ENCODE measurements around the gene SPAG7.

Gene SPAG7

GRCh38 chr17:4940555-4941318, 26.9 kb downstream of the SPAG7 start:
- peak overlapping the region; percentile 93 for H3K9ac ChIP-seq (ENCODE audit: low read length)
- no peaks in the 10 kb centered on the region for H3K9me3 ChIP-seq (ENCODE audit: control insufficient read depth, low read depth, low read length)
- peaks cover 15% of the 10 kb centered on the region for H3K4me1 ChIP-seq (ENCODE audit: control insufficient read depth, low read depth, low read length)
- H3K4me3 ChIP-seq (ENCODE audit: low read length) = peak overlapping the region; percentile 63
- H3K27ac ChIP-seq (ENCODE audit: low read length) = peak overlapping the region; percentile 38
- no peaks in the 10 kb centered on the region for H3K27me3 ChIP-seq (ENCODE audit: control insufficient read depth, insufficient read depth, low read length)
- peaks cover 42% of the 10 kb centered on the region for H3K36me3 ChIP-seq (ENCODE audit: control insufficient read depth, low read depth, low read length)

GRCh38 chr17:4939796-4940554, 27.6 kb downstream of the SPAG7 start, which contains the start of the genes RNF167 and SLC25A11:
TSS of gene RNF167 (plus strand) at chr17:4940268. CDS start at chr17:4940910, 642 bp downstream.
TSS of gene SLC25A11 (minus strand) at chr17:4940046. CDS start at chr17:4939910, 136 bp downstream.
- Histone ChIP-seq H3K4me3 (ENCODE audit: low read length) (peak within 1 kb of the TSS; percentile 63), H3K27me3 (ENCODE audit: control insufficient read depth, insufficient read depth, low read length) (no peaks in the 10 kb centered on the region), H3K9me3 (ENCODE audit: control insufficient read depth, low read depth, low read length) (no peaks in the 10 kb centered on the region), H3K36me3 (ENCODE audit: control insufficient read depth, low read depth, low read length) (peaks cover 37% of the 10 kb centered on the region), H3K27ac (ENCODE audit: low read length) (peak within 1 kb of the TSS; percentile 70), H3K9ac (ENCODE audit: low read length) (peak within 1 kb of the TSS; percentile 93), H3K4me1 (ENCODE audit: control insufficient read depth, low read depth, low read length) (peaks cover 11% of the 10 kb centered on the region)

- Histone ChIP-seq H3K4me1 (ENCODE audit: control insufficient read depth, low read depth, low read length) (peaks cover 13% of the 10 kb centered on the region), H3K9ac (ENCODE audit: low read length) (peak overlapping the region; percentile 93), H3K27me3 (ENCODE audit: control insufficient read depth, insufficient read depth, low read length) (no peaks in the 10 kb centered on the region), H3K36me3 (ENCODE audit: control insufficient read depth, low read depth, low read length) (peaks cover 32% of the 10 kb centered on the region), H3K4me3 (ENCODE audit: low read length) (peak overlapping the region; percentile 63), H3K9me3 (ENCODE audit: control insufficient read depth, low read depth, low read length) (no peaks in the 10 kb centered on the region), H3K27ac (ENCODE audit: low read length) (peak overlapping the region; percentile 70)
Observed at GRCh38 chr17:4939546-4939795, 28.1 kb downstream of the SPAG7 start.

- H3K9me3 ChIP-seq (ENCODE audit: control insufficient read depth, low read depth, low read length) = no peaks in the 10 kb centered on the region
- H3K27me3 ChIP-seq (ENCODE audit: control insufficient read depth, insufficient read depth, low read length) = no peaks in the 10 kb centered on the region
- H3K9ac ChIP-seq (ENCODE audit: low read length) = peak overlapping the region; percentile 93
- H3K27ac ChIP-seq (ENCODE audit: low read length) = peak overlapping the region; percentile 70
- peaks cover 27% of the 10 kb centered on the region for H3K36me3 ChIP-seq (ENCODE audit: control insufficient read depth, low read depth, low read length)
- H3K4me1 ChIP-seq (ENCODE audit: control insufficient read depth, low read depth, low read length) = peaks cover 13% of the 10 kb centered on the region
- H3K4me3 ChIP-seq (ENCODE audit: low read length) = peak overlapping the region; percentile 63
Observed at GRCh38 chr17:4938688-4939545, 28.7 kb downstream of the SPAG7 start.

GRCh38 chr17:4938069-4938491, 29.5 kb downstream of the SPAG7 start:
- H3K27me3 ChIP-seq (ENCODE audit: control insufficient read depth, insufficient read depth, low read length) = no peaks in the 10 kb centered on the region
- no peak overlapping the region for H3K9ac ChIP-seq (ENCODE audit: low read length)
- no peak overlapping the region for H3K4me3 ChIP-seq (ENCODE audit: low read length)
- H3K27ac ChIP-seq (ENCODE audit: low read length) = no peak overlapping the region
- peaks cover 13% of the 10 kb centered on the region for H3K4me1 ChIP-seq (ENCODE audit: control insufficient read depth, low read depth, low read length)
- peaks cover 20% of the 10 kb centered on the region for H3K36me3 ChIP-seq (ENCODE audit: control insufficient read depth, low read depth, low read length)
- no peaks in the 10 kb centered on the region for H3K9me3 ChIP-seq (ENCODE audit: control insufficient read depth, low read depth, low read length)

- Histone ChIP-seq H3K9ac (ENCODE audit: low read length) (no peak overlapping the region), H3K27me3 (ENCODE audit: control insufficient read depth, insufficient read depth, low read length) (no peaks in the 10 kb centered on the region), H3K9me3 (ENCODE audit: control insufficient read depth, low read depth, low read length) (no peaks in the 10 kb centered on the region), H3K36me3 (ENCODE audit: control insufficient read depth, low read depth, low read length) (peaks cover 15% of the 10 kb centered on the region), H3K4me1 (ENCODE audit: control insufficient read depth, low read depth, low read length) (peaks cover 13% of the 10 kb centered on the region), H3K27ac (ENCODE audit: low read length) (no peak overlapping the region), H3K4me3 (ENCODE audit: low read length) (no peak overlapping the region)
Observed at GRCh38 chr17:4937553-4937952, 30.1 kb downstream of the SPAG7 start.

GRCh38 chr17:4936436-4936835, 31.2 kb downstream of the SPAG7 start:
- Histone ChIP-seq H3K9me3 (ENCODE audit: control insufficient read depth, low read depth, low read length) (no peaks in the 10 kb centered on the region), H3K4me3 (ENCODE audit: low read length) (no peak overlapping the region), H3K4me1 (ENCODE audit: control insufficient read depth, low read depth, low read length) (peaks cover 13% of the 10 kb centered on the region), H3K9ac (ENCODE audit: low read length) (no peak overlapping the region), H3K36me3 (ENCODE audit: control insufficient read depth, low read depth, low read length) (peaks cover 12% of the 10 kb centered on the region), H3K27me3 (ENCODE audit: control insufficient read depth, insufficient read depth, low read length) (no peaks in the 10 kb centered on the region), H3K27ac (ENCODE audit: low read length) (no peak overlapping the region)

GRCh38 chr17:4935650-4936049, 32.0 kb downstream of the SPAG7 start:
- H3K9me3 ChIP-seq (ENCODE audit: control insufficient read depth, low read depth, low read length) = no peaks in the 10 kb centered on the region
- H3K27ac ChIP-seq (ENCODE audit: low read length) = no peak overlapping the region
- H3K36me3 ChIP-seq (ENCODE audit: control insufficient read depth, low read depth, low read length) = peaks cover 14% of the 10 kb centered on the region
- H3K9ac ChIP-seq (ENCODE audit: low read length) = no peak overlapping the region
- no peaks in the 10 kb centered on the region for H3K27me3 ChIP-seq (ENCODE audit: control insufficient read depth, insufficient read depth, low read length)
- peaks cover 10% of the 10 kb centered on the region for H3K4me1 ChIP-seq (ENCODE audit: control insufficient read depth, low read depth, low read length)
- no peak overlapping the region for H3K4me3 ChIP-seq (ENCODE audit: low read length)

GRCh38 chr17:4934173-4934979, 33.2 kb downstream of the SPAG7 start:
- Histone ChIP-seq H3K27ac (ENCODE audit: low read length) (no peak overlapping the region), H3K9ac (ENCODE audit: low read length) (no peak overlapping the region), H3K27me3 (ENCODE audit: control insufficient read depth, insufficient read depth, low read length) (no peaks in the 10 kb centered on the region), H3K4me1 (ENCODE audit: control insufficient read depth, low read depth, low read length) (peaks cover 10% of the 10 kb centered on the region), H3K36me3 (ENCODE audit: control insufficient read depth, low read depth, low read length) (peaks cover 14% of the 10 kb centered on the region), H3K4me3 (ENCODE audit: low read length) (no peak overlapping the region), H3K9me3 (ENCODE audit: control insufficient read depth, low read depth, low read length) (no peaks in the 10 kb centered on the region)

- Histone ChIP-seq H3K4me1 (ENCODE audit: control insufficient read depth, low read depth, low read length) (peaks cover 5% of the 10 kb centered on the region), H3K4me3 (ENCODE audit: low read length) (no peak overlapping the region), H3K27ac (ENCODE audit: low read length) (no peak overlapping the region), H3K9me3 (ENCODE audit: control insufficient read depth, low read depth, low read length) (no peaks in the 10 kb centered on the region), H3K9ac (ENCODE audit: low read length) (no peak overlapping the region), H3K27me3 (ENCODE audit: control insufficient read depth, insufficient read depth, low read length) (no peaks in the 10 kb centered on the region), H3K36me3 (ENCODE audit: control insufficient read depth, low read depth, low read length) (peaks cover 14% of the 10 kb centered on the region)
Observed at GRCh38 chr17:4933646-4934045, 34.0 kb downstream of the SPAG7 start.

Measured in iPS-18a (cell line).